GM21723 (cell line): Measurements from ENCODE around the gene ATP13A3.

Source experiments
- ATAC-seq: cut with Tn5 transposase; IDR thresholded peaks from one replicate; pipeline ENCODE4 v1.9.1; 2021; ENCODE audit warnings: mild to moderate bottlenecking, moderate library complexity; ENCODE audit not compliant: unreplicated experiment

ATP13A3 gene

DNA sequence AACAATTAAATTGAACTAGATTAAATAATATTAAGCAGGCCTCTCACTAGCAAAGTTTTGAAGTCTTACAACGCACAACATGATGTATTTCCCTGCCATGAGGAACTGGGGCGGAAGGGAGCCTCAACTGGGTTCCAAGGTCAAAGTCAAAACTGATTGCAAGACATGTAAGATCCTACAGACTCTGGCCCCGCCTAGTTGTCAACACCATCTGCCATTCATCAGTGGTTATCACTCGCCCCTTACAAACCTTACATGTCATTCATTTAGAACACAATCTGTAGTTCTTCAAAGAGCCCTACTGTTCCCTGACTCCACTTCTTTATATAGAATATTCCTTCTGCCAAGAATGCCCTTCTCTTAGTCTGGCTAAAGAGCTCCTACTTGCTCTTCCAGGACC lies 10.0 kb downstream of the ATP13A3 start:
- no peak for ATAC-seq

DNA sequence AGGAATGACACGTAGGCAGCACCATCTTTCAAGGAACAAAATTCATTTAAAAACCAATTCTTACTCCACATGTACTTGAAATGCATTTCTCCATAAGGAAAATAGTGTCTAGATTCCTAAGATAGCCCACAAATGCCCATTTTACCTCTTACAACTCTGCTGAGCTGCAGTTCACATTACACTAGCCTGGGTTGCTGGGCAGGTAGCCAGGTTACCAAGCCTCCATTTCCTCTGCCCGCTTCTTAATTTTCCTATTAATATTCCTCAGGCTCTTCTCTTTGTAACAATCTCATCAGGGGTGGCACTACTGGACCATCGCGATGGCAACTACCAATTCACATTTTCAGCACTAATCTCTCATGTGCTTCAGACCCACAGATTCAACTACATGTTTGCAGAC lies 10.8 kb downstream of the ATP13A3 start:
- no peak for ATAC-seq

DNA sequence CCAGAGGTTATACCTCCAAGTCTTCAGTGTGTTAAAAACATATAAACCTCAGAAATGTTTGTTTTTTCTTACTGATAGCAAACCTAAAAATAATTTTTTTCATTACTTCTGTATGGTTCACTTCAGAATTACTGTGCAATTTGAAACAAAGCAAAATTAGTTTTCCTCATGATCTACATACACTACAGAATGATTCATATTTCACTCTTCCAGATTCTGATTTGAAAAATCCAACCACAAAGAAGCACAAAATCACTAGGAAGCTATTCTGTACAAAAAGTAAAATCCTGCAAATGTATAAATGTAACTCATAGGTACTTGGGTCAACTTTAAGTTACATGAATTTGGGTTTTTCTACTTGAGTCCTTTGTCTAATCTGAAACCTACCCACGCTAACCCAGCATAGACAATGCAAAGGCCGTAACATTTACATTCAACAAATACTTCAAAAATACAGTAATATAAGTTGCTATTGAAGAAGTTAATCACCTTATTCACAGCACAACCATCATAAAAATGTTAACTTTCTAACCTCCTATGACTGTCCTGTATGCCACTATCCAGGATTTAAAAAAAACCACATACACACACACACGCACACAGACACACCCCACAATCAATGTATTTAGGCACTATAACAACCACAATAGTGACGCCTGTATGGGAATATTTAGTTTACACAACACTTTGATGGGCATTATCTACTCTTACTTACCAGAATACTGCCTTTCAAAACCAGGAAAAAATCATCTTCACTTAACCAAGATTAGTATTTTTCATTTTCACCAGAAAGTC lies 11.5 kb downstream of the ATP13A3 start:
- no peak for ATAC-seq

DNA sequence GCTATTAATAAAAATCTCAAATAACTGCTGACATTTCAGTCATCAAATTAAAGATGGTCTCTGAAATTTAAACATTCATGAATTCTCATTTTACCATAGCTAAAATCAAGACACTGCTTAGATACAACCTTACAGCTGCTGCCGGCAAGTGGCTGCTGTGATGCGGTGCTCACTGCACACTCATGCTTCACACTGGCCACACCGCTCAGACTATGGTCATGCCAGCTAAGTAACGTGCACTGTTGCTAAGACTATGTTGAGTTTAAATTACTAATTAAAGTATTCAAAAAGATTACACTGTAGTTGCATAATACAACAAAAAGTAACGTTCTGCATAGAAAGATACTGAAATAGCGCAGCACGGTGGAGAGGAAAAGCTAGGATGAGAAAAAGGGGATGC lies 12.1 kb downstream of the ATP13A3 start:
- no peak for ATAC-seq

DNA sequence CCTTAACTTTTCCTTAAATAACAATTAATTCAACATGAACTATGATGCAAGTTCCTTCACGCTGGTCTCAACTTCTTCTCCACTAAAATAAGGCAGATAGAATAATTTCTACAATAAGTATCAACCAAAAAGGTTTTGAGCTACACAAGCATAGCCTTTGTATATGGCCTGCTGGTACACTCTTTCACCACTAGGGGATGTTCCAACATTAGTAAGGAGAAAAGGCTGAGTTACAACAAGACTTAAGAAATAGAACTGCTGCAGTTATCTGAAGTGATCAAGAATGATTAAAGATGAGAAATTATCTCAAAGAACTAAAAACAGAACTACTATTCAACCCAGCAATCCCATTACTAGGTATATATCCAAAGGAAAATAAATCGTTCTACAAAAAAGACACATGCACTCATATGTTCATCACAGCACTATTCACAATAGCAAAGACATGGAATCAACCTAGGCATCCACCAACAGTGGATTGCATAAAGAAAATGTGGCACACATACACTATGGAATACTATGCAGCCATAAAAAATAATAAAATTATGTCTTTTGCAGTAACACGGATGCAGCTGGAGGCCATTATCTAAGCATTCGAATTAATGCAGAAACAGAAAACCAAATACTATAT lies 14.4 kb downstream of the ATP13A3 start:
- ATAC-seq: peak; percentile 81

DNA sequence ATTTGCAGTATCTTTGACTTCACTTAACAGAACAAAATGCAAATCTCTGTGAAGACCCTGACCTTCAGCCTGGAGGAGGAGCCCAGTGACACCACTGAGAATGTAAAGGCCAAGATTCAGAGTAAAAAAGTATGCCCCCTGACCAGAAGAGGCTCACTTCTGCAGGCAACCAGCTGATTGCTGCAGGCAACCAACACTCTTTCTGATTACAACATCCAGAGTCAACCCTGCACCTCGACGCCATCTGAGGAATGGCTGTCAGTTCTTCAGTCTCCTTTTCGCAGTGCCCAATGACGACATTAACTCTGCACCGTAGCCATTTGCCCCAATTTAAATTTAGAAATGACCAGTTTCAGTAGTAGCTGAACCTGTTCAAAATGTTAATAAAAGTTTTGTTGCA lies 14.9 kb downstream of the ATP13A3 start:
- no peak for ATAC-seq

DNA sequence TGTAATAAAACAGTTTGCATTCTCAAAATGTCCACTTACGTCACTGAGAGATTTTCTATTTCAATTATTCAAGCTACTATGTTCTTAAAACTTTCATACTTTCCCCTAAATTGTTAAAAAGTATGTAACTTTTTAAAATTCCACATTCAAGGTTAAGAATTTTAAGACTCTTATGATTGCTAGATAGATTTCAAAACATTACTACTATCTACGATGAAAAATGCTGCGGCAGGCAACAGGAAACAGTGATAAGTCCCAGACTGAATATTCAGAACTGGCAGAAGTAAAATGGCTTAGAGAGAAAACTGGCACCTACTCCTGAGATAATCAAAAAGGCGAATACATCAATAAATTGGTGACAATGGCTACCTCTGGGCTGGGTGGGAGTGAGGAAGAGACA lies 16.2 kb downstream of the ATP13A3 start:
- no peak for ATAC-seq

DNA sequence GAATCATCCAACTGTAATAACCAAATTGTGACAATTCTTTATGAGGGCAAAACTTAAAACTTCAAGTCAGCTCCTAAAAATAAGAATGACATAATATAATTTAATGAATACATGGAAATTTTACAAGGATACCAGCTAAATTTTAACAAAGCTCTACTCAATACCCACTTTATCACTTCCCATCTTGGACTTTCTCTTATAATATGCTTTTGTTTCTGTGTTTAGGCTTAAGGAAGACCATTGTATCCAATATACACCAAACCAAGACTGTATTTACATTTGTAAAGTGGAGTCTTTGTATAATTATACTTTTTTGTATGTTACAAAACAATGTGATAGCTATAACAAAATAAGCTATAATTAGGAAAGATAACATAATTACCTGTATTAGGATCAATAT lies 16.8 kb downstream of the ATP13A3 start:
- ATAC-seq: no peak

DNA sequence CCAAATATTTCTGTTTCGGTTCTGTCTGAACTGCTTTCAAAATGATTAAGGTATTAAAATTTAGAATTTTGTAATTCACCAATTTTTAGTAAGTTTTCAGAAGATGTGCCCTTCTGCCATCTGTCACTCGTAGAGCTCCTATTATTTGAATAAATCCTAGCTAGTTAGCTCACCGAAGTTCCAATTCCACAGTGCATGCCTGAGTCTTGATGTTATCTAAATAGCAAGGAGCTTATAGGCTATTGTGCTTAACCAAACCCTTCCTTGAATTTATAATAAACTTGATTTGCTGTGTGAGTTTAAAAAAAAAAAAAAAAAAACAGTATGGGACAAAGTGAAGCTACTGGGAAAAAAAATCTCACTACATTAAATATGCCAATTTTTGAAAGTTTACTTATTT lies 18.7 kb downstream of the ATP13A3 start:
- ATAC-seq: no peak

DNA sequence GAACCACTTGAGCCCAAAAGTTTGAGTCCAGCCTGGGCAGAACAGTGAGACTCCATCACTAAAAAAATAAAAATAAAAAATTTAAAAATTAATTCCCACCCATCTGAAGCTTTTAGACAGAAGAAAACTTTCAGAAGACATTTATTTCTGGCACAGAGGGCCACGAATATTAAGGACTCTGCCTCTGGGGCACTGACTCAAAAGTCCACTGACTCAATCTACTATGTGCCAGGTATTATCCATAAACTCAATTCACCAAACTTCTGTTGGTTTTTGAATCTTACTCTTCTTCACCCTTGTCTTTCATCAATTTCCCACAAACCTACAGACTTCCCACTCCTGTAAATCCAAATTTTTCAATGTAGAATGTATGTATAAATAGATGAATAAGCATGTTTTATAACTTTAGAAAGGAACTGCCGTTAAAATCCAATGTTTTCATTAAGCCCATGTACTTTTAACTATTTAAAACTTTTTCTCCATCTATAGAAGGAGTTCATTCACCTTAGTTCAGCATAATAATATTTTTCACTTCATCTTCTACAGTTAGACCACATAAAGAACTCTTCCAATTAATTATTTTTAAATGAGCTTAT lies 19.9 kb downstream of the ATP13A3 start:
- no peak for ATAC-seq

DNA sequence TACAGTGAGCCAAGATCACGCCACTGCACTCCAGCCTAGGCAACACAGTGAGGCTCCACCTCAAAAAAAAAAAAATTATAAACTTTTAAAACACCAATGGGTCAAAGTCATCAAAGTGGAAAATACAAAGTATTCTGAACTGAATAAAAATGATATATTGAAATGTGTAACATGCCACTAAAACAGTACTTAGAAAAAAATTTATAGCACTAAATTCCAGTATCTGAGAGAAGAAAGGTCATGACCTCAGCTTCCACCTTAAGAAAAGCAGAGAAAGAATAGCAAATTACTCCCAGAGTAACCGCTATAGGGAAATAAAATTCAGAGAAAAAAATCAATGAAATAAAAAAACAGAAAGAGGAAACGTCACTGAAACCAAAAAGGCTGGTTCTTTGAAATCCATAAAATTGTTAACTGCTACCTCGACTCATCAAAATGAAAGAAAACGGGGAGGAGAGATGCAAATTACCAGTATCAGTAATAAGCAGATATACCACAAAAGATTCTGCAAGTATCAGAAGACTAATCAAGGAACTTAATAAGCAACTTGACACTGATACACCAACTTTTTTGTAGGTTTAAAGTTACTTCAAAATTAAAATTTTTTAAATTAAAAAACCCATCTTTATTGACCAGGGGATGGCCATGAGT lies 20.8 kb downstream of the ATP13A3 start:
- no peak for ATAC-seq

DNA sequence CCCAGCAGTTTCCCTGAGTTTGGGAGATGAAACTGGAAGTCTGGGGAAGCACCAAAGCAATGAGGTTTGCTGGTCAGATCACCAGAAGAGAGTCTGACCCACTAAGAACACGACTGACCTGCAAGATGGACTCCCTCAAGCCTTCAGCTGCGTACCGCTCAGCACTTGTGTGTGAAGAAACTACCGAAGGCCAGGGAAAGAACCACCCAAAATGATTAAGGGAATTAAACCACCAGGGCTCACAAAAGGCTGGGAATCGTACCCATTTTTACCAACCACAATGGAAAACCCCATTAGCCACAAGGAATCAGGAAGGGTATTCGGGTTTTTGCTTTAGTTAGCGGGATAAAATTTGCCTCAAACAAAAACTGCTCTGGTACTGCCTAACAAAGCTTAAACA lies 21.6 kb downstream of the ATP13A3 start:
- ATAC-seq: no peak

DNA sequence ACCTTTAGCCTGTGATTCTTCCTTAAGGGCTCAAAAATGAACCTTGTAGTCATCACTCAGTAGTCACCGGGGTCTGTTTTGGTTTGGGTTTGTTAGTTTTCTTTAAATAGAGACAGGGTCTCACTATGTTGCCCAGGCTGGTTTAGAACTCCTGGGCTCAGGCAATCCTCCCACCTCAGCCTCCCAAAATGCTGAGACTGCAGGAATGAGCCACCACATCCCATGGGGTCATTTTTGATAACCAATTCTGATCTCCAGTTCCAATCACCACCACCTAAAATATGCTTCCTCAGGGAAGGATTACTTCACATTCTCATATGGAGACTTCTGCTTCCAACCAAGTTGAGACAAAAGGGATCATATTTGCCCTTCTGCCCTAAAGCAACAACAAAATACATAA lies 22.1 kb downstream of the ATP13A3 start:
- ATAC-seq: no peak

DNA sequence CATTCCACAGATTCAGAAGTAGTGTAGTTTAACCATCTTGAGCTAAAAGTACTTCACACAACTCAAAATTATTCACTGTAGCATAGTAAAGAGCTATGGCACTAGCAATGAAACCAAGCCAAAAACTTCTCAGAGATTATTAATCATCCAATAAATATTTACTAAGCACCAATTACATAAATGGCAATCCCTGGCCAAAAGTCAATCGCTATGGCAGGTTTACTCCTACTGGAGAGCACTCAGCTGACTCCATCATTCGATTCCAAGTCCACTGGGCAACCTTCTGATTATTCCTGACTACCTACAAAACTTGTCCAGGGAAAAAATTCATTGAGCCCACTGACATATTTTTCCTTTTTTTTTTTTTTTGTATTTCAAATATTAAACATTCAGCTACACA lies 23.9 kb downstream of the ATP13A3 start:
- no peak for ATAC-seq

DNA sequence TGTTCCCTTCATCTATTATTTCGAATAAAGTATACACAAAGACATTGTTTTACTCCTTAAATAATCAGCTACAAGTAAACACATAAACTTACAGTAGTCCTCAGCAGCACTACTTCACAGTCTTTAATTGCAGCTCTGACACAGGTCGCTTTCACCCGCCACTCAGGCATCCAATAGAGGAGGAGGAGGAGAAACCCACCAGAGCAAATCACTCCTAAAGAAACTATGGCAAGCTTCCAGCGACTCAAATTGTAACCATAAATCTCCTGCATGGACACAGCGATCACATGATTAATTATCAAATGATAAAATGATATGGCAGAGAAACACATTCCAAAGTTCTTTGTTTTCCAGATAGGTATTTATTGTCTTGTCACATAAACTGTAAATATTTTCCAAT lies 26.2 kb downstream of the ATP13A3 start:
- no peak for ATAC-seq

DNA sequence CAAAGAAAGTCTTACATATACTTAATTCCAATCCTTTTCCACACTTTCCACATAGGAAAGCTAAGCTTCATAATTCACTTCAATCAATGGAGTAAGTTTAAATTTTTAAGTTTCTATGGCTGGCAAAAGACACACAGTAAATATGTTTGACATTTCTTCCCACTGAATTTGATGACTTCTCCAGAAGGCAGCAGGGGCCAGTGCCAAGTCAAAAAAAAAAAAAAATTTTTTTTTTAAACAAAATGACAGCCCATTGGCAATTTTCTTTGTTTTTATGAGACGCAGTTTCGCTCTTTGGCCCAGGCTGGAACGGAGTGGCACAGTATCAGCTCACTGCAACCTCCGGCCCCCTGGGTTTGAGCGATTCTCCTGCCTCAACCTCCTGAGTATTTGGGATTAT lies 28.7 kb downstream of the ATP13A3 start:
- no peak for ATAC-seq

DNA sequence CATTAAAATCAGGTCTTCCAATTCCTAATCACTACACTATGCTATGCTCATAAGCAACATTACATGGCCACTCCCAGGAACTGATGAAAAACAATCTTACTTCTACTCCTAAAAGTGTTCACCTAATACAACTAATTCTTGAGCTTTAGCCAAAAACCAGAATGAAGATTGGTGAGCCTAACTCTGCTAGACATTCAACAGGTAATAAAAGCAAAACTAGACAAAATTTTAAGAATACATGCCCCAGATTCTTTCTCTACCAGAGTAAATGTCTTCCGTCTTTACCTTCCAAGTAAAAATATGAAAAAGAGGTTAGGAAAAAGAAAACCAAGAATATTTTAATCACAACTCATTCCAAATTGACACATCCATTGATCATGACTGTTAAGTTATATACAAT lies 31.3 kb downstream of the ATP13A3 start:
- no peak for ATAC-seq

DNA sequence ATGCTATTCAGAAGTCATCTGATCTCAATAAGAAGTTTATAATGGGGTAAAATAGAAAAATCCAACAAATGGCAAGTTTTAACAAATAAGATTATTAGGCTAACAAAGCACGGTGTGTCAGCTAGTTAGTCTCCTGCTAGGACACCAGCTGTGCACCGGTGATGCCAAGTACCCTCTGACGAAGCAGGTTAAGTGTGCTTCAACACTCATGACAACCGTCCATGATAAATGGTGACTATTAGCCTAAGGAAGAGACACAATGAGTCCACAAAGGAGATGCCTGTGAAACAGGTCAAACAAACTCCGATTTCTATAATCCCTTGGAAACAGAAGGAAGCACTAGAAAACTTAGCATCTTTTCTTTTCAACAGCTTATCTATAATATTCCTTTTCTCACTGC lies 36.5 kb downstream of the ATP13A3 start:
- no peak for ATAC-seq

DNA sequence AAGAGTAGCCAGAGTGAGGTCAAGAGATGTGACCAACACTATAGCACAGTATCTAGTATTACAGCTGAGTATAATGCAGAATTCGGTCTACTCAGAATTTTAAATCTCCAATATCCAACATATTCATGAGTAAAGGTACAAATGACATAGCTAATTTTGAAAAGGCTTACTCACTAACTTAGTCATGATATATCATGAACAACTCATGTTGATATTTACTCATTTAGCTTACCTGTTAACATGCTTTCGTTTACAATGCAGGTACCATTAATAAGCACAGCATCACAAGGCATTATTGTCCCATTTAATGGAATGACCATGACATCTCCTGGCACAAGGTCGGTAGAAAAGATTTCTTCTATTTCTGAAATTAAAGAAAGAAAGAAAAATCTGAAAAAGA lies 36.9 kb downstream of the ATP13A3 start:
- ATAC-seq: no peak

DNA sequence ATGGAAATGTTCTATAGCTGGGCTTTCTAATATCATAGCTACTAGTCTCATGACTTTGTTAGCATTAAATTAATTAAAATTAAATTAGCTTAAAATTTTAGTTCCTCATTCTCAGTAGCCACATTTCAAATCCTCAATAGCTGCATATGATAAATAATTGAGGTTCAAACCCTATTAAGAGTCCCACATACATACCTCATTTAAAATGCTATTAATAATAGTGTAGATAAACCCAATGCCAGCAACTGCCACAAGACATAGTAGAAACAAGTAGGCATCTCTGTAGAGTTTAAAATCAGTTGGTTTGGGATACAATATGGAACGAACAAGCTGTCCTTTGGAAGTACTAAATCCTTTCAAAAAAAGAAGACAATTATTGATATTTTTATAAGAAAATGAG lies 39.1 kb downstream of the ATP13A3 start:
- ATAC-seq: no peak

DNA sequence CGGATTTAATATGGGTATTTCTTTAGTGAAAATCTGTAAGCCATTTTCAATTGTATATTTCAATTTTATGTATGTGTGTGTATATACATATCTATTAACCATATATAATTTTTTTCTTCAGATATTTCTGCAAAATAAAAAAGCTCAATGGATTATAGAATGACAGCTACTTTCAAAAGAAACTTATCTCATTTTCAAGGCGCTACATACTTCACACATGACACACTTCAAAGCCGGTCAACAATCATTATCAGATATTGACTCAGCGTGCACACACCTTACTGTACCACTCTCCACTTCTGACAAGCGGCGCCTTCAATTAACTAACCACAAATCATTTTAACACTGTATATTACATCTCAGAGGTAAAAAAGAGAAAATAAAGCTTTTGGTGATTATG lies 39.6 kb downstream of the ATP13A3 start:
- no peak for ATAC-seq

DNA sequence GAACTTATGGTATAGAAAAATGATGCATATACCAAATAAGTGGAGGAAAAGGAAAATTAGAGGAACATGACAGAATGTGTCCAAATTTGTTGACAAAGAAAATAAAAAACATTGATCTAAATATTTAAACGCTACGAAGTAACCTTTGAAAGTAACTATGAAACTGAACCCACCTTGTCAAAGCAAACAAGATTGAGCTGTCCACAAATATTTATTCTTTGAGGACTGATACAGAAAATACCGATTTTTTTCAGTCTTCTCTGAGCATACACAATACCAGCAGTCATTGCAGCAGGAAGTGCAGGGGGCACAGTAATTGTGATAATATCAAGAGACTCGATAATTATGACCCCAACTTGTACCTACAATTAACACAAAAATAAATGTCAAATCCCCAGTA lies 40.0 kb downstream of the ATP13A3 start:
- ATAC-seq: no peak
